Stimulated activated CD8-positive, alpha-beta memory T cell treated with anti-CD3 and anti-CD28 coated beads, Interleukin-12 subunit alpha, Interleukin-12 subunit beta, amount 100 ng/mL, for 4 hours (primary cell): ENCODE results near the gene CHAF1B.
A peak's percentile ranks its signal among the peaks of the same experiment; 100 is the strongest.

Experiments
- DNase-seq: peaks from one replicate; pipeline ENCODE4 v3.0.0-alpha.2; 2020; ENCODE audit warnings: low read depth

The CHAF1B gene

GRCh38 chr21:36428761-36429432, 43.7 kb downstream of the CHAF1B start:
- no peak for DNase-seq

- DNase-seq, result peak; percentile 59
These were observed 44.9 kb downstream of the CHAF1B start for GRCh38 chr21:36429947-36430546.

GRCh38 chr21:36430841-36431240, 45.6 kb downstream of the CHAF1B start:
- DNase-seq, result no peak

GRCh38 chr21:36431252-36431651, 46.1 kb downstream of the CHAF1B start:
- DNase-seq, result no peak

GRCh38 chr21:36433059-36433709, 48.0 kb downstream of the CHAF1B start:
- no peak for DNase-seq

- no peak for DNase-seq
These were observed 49.0 kb downstream of the CHAF1B start for GRCh38 chr21:36434144-36434543.

GRCh38 chr21:36436829-36437744, 51.9 kb downstream of the CHAF1B start:
- DNase-seq, result no peak

- DNase-seq, result no peak
These were observed 52.5 kb downstream of the CHAF1B start for GRCh38 chr21:36437745-36438128.

- DNase-seq, result no peak
These were observed 56.5 kb downstream of the CHAF1B start for GRCh38 chr21:36441715-36442114.

- DNase-seq, result no peak
These were observed 61.1 kb downstream of the CHAF1B start for GRCh38 chr21:36446301-36446700.

- no peak for DNase-seq
These were observed 65.3 kb downstream of the CHAF1B start for GRCh38 chr21:36450511-36450910.

- no peak for DNase-seq
These were observed 66.3 kb downstream of the CHAF1B start for GRCh38 chr21:36451506-36451905.

GRCh38 chr21:36452281-36452825, 67.2 kb downstream of the CHAF1B start:
- DNase-seq, result no peak

GRCh38 chr21:36454093-36454531, 68.9 kb downstream of the CHAF1B start:
- no peak for DNase-seq

- DNase-seq, result no peak
These were observed 69.5 kb downstream of the CHAF1B start for GRCh38 chr21:36454706-36455105.

GRCh38 chr21:36456729-36457414, 71.7 kb downstream of the CHAF1B start:
- no peak for DNase-seq

GRCh38 chr21:36459098-36459497, 73.9 kb downstream of the CHAF1B start:
- no peak for DNase-seq

- DNase-seq, result no peak
These were observed 75.7 kb downstream of the CHAF1B start for GRCh38 chr21:36460866-36461265.

- no peak for DNase-seq
These were observed 76.2 kb downstream of the CHAF1B start for GRCh38 chr21:36461277-36461917.

GRCh38 chr21:36461918-36462486, 76.8 kb downstream of the CHAF1B start:
- DNase-seq, result no peak

GRCh38 chr21:36463204-36463603, 78.0 kb downstream of the CHAF1B start:
- no peak for DNase-seq
